CD4-positive, alpha-beta T cell treated with Interferon alpha-2 for 1 hour (primary cell): ENCODE results near the gene DRC1.

ENCODE experiments used
- DNase-seq, 2 donors: peaks; one replicate each; pipeline ENCODE4 v3.0.0-alpha.2; 2020 to 2022

DRC1 gene

DNA sequence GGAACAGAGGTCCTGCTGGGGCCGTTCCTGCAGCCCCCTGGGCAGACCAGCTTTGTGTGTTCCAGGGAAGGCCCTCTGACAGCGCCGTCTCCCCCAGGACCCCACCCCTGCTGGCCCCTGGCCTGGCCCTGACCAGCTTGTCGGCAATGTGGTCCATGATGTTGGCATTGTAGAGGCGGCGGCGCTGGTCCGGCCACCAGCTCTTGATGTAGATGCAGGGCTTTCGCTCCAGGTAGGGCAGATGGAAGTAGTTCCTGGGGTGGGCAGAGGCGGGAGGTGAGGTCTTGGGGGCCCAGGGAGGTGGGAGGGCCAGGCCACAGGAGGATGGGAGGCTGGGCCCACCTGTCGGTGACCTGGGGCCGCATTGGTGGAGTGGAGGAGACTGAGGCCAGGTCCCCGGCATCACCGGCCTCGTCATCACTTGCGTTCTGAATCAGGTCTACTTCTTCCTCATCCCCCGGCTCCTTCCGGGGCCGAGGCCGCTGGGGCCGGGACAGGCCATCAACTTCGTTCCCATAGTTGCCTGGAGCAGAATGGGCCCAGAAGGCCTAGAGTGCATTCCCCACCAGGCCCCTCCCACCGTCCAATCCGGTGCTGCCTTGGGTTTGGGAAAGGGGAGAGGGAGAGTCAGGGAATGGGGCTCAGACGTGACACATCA, 77.5 kb downstream of the DRC1 start:
- DNase-seq, result no peak

DNA sequence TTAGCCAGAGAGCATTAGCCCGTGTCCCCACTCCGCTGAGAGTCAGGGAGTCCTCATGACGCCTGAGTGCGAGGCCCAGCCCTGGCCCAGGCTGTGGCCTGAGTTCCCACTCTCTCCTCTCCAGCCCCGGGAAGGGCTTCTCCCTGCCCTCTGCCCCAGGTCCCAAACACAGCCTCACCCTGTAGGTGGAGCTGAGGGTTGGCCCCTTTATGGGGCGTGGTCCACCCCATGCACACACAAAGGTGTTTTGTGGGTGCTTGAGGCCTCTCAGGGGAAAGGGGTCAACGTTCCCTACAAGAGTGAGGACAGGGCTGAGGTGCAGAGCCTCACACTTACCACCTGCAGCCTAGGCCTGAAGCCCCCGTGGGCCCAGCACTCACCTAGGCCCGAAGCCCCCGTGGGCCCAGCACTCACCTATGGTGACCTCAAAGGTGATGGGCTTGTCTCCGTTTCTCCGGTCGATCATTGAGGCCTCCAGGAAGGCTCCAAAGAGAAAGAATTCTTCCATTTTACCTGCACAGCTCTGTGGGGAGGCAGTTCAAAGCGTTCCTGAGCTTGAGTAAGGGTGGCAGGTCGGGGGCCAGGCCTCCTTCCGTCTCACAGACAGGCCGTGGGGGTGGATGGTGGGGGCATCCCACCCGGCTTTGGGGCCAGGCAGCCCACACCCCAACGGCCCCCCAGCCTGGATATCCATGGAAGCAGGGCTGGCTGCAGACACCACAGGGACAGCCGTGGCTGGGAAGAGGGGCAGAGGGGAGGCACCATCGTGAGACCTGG, 78.3 kb downstream of the DRC1 start:
- no peak for DNase-seq

DNA sequence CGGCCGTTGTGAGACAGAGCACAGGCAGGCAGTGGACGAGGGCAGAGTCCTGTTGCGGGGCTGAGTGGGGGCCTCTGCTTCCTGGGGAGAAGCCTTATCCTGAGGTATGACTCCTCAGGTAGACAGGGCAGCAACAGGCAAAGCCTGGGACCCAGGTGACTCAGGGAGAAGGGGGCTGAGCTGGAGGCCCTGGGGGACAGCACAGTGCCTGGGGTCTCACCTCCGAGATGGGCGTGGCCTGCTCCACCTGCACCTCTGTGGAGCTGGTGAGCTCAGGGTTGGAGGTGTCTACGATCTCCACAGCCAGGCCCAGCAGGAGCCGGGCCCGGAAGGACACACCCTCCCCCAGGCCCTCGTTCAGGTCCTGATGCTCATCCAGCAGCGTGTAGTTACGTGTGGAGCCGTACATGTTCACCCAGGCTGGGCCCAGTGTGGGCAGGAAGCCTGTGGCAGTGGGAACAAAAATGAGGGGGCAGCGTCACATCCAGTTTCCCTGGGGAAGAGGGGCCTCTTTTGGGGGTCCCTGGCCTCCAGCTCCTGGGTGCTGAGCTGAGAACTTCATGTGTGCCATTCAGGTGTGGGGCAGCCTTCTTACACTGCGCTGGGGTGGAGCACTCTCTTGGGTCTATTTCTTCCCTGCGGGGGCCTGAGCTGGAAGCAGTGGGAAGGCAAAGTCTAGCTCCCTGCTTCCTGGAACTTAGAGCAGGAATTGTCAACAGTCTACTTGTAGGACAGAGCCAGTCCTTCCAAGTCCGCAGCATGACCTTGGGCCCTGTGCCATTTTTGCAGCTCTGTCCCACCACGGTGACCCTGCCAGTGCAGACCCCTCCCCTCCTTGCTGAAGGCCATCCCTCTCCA, 79.1 kb downstream of the DRC1 start:
- DNase-seq, result no peak

DNA sequence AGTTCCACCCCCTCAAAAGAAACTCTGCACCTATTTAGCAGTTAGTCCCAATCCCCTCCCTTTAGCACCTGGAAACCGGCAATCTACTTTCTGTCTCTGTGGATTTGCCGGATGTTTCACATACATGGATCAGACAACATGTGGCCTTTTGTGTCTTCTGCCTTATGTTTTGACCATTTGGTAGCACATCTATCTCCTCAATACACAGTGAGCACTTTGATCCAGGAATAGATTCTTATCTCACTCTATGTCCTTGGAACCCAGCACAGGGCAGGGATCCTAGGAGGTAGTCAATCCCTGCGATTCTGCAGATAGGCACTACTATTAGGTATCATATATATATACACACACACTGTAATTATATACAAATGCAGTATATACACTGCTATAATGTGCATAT, 80.0 kb downstream of the DRC1 start:
- no peak for DNase-seq

DNA sequence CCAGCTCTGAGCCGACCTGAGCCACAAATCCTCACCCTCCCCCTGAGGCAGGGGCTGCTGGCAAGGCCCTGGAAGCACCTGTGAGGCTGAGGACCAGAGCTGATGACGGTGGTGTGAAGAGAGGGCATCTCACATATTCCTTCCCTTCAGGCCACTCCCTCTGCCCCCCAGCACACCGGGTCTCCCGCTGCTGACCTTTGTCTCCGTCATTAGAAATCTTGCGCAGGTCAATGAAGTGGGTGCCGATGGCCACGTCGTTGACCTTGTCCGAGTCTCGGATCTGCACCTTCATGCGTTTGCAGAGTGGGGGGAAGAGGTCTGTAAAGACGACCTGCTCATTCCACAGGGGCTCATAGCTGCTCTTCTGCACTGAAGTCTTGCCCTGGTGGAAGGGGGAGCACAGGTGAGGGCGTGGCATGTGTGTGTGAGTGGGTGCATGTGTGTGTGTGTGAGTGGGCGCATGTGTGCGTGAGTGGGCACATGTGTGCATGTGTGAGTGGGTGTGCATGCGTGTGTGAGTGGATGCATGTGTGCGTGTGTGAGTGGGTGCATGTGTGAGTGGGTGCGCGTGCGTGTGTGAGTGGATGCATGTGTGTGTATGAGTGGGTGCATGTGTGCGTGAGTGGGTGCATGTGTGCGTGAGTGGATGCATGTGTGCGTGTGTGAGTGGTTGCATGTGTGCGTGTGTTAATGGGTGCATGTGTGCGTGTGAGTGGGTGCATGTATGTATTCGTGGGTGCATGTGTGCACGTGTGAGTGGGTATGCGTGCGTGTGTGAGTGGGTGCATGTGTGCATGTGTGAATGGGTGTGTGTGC, 80.7 kb downstream of the DRC1 start:
- DNase-seq, result no peak

DNA sequence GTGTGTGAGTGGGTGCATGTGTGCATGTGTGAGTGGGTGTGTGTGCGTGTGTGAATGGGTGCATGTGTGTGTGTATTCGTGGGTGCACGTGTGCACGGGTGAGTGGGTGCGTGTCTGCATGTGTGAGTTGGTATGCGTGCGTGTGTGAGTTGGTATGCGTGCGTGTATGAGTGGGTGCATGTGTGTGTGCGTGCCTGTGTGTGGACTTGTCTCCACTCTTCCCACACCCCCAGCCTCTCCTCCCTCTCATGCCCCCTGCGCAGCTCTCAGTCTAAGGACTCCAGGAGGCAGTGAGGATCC, 81.3 kb downstream of the DRC1 start:
- no peak for DNase-seq

DNA sequence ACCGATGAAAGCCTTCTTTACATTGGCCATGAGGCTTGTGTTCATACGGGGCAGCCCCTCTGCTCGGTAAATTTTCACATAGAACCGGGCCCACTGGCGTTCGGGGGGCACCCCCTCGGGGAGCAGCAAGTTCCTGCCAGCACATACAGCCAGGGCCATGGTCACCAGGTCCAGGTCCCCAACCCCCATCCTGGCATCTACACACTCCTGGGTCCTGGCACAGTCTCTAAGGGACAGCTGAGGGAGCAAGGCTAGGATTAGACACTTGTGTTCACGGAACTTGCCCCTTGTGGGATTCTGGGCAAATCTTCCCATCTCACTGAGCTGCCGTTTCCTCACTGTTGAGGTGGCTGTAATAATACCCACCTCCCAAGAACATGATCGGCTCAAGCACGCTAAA, 81.8 kb downstream of the DRC1 start:
- no peak for DNase-seq

DNA sequence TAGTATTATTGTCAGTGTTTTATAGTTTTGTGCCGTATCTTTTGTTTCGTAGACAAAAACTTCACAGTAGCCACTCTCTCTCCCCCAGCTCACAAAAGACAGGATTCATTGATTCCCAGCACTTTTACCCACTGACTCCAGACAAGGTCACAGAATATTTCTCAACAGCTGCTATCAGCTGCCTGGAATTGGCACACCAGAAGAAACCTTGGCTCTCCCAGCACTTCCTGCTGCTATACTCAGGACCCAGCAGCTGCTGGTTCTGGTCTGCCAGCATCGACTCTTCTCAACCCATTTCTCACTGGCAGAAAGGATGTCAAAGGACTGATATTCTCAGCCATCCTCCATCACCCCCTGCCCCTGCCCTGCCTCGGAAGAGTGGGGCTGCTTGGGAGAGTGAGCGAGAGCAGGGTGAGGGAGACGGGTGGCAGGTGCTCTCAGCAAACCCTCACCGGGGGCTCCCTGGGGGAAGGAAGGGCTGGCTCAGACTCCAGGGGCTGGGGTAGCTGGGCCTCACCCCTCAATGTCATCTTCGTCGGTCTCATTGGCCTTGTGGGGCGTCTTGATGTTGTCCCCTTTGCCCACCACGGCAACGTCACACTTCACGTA, 82.3 kb downstream of the DRC1 start:
- DNase-seq, result no peak

DNA sequence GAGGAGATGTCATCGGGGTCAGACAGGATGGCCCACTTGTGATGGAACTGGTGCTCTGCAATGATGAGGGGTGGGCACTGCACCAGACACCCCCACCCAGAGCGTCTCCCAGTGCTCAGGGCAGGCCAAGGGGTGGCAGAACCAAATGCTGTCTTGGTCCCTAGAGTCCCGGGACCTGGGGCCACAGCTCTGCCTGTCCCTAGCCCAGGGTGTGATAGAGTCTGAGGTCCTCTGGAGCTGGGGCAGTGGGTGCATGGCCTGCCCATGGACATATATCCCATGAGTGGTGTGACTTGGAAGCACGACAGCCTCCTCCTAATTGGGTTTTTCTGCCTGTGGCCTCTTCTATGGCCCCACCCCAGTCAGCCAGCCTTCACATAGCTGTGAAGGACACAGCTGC, 82.9 kb downstream of the DRC1 start:
- no peak for DNase-seq

DNA sequence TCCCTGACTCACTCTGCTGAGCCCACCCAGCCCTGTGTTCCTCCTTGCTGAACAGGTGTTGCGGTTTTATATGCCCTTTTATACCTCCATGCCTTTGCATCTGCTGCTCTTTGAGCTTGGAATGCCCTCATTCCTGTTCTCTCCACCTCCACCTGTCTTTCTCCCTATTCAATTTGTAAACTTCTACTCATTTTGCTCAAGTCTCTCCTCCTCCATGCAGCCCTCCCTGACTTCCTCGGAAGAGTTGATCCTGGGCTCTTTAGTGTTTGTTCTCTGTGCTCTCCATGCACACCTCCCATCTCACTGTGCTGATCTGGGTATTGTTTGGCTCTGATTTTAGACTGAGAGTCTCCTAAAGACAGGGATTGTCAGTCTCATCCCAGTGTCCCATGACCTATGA, 83.4 kb downstream of the DRC1 start:
- DNase-seq, result no peak

DNA sequence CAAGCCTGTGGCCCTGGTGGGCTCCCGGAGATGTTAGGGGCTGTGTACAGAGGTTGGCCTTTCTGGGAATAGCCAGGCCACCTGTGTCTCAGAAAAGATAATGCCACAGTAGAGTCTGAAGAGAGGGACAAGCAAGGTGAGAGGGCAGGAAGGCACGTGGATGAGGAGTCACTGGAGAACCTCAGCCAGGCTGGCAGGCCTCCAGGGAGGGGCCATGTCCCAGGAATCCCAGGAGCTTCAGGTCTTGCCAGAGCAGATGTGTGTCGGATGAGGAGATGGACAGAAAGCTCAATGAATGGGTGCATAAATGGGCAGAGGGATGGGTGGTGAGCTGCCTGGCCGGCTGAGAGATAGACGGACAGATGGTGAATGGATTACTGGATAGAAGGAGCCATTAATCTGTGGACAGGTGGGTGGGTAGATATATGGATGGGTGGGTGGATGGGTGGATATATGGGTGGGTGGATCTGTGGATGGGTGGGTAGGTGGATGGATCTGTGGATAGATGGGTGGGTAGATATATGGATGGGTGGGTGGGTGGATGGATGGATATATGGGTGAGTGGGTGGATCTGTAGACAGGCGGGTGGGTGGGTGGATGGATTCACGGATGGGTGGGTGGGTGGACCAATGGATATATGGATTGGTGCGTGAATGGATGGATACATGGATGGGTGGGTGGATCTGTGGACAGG, 84.2 kb downstream of the DRC1 start:
- no peak for DNase-seq

DNA sequence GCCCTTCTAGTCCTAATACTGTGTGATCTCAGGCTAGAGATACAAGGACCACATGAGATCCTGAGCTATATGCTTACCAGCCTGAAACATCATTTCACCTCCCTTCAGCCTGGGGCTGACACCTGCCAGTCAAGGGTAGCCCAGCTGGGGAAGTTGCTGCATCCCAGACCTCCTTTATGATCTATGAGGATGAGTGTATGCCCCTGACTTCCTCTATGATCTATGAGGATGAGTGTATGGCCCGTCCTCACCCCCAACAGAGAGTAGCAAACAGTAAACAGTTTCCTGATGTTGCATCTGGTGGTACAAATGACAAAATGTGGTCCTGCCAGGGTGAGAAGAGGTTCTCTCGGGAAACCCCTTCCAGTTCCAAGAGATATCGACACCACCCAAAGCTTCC, 85.1 kb downstream of the DRC1 start:
- no peak for DNase-seq

DNA sequence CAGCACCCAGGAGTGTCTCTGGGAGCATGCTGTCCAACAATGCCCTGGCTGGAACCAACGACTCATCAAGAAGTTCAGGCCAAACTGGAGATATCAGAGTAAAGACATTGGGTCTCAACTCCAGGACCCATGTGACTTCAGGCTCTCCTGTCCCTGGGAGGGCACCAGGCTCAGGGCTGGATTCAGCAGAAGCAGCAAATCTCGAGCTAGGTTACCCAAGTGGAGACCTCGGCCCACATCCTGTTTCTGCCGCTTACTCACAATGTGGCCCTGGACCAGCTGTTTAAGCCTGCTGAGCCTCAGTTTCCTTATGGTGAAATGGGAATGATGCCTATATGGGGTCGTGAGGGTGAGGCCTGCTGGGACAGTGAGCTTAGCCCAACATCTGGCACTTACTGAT, 85.5 kb downstream of the DRC1 start:
- DNase-seq, result no peak

DNA sequence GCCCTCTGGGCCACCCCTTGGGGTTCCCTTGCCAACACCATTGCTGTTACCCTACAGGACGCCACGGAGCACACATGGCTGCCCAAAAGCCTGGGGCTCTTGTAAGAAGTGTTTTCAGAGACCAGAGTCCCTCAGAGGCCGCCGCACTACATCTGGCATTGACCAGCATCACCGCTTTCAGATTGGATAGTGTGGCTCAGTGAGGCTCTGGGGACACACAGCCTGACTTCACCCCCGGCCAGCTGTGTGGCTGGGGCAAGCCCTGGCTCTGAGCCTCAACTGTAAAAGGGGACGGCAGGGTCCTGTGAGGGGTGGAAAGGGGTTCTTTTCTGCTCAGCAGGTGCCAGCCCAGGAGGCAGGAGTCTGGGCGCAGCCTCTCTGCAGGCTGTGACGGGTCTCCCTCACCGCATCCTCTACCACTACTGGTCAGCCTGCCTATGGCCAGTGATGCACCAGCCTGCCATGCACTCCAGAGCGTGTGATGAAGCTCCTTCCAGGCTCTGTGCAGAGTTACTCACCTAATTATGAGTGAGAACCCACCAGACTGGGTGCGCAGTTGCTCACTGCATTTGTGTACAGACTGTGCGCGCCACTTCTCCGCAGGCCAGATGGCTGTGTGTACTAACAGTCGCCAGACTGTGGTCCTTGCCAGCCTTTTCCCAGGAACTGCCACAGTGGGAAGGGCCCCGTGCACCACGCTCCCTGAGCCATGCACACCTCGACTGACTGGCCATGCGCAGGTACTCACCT, 86.9 kb downstream of the DRC1 start:
- no peak for DNase-seq

DNA sequence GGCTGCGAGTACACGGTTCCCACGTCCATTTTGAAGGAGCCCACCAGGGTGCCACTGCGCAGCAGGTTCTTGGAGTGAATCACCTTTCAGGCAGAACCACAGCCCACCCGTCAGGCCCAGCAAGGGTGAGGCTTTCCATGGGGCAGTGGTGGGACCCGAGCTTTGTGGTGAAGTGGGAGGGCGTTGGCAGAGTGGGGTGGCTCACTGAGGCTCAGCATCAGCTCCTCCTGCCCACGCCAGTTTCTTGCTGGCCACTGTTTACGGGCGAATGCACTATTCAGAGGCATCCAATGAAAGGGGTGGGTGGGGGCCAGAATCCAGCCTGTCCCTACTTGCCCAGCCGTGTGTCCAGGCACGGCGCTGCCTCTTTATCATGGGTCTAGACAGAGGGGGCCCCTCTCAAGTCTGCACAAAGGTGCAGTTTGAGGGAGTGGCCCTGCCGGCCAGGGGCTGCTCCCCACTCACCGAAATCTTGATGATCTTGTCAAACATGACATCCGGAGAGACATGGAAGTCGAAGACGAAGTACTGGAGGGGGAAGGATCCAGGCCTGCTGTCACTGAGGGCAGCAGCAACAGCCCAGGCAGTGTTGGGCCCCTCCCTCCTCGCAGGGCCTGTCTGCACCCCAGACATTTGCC, 87.6 kb downstream of the DRC1 start:
- no peak for DNase-seq

DNA sequence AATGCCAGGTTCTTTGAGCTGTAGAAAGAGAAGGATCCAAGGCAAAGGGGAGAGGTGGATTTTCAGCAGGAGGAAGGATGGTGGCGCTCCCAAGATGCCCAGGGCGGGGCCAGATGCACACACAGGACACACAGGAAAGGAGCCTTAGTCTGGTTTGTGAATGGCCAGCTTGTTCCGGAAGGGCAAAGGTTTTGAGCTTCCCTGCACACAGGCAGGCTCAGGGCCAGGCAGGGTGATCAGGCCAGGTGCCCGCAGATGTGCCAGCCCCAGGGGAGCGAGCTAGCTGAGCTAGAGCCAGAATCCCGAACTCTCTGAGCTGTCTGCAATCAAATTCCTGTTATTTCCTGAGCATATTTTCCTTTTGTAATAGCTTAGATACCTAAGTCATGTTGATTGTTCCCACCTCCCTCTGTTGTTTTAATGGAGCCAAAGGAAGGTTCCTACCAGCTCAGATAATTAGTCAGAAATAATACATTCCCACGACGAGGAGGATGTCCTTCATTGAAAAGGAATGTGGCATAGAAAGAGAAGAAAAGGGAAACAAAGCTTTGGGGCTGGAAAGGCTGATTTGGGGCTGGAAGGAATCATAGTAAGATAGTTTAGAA, 89.9 kb downstream of the DRC1 start:
- no peak for DNase-seq

DNA sequence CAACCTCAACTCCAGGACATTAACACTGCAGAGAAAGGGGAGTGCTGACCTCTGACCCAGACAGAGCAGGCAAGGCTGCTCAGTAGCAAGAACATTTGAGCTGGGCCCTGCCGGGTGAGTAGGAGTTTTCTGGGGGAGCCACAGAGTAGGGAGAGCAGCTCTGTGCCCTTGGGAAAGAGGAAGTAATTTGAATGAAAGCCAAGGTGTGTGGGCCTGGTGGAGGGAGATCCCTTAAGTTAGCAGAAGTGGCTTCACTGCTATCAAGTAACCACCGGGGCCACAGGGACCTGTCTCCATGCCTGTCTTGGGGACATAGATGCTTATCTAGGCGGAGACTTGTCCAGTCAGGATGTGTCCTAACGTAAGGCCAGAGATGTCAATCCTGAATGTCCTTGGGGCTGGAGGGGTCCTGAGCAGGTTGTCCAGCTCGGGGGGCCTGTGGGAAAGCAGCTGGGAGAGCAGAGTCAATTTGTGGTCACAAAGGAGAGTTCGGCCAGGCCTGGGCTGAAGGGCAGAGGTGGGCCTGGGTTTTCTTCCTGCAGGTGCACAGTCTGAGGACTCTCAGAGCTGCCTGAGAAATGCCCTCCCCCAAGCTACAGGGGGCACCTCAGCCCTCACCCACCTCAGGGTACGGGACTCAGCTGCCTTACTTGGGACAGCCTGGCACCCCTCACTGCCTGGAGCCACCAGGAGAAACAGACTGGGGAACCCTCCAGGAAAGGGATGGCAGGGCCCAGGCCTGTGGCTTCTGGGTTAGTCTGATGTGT, 91.2 kb downstream of the DRC1 start:
- DNase-seq, result no peak

DNA sequence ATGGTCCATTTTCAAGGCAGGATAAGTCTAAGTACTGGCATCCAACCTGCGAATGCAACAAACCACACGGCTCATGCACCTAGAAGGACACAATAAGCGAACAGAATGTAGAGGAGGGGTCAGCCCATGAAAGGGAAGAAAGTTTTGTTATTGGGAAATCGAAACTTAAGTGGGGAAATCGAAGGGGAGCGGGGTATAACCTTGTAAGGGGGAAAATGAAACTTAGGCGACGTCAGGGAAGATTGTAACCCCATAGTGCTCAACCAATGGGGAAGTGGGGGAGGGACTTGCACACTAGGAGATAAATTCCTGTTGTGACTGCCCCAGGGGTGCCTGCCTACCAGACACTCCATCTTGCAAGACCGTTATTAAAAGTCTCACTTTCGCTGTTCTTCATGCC, 91.8 kb downstream of the DRC1 start:
- DNase-seq, result peak; percentile 49 to 62

DNA sequence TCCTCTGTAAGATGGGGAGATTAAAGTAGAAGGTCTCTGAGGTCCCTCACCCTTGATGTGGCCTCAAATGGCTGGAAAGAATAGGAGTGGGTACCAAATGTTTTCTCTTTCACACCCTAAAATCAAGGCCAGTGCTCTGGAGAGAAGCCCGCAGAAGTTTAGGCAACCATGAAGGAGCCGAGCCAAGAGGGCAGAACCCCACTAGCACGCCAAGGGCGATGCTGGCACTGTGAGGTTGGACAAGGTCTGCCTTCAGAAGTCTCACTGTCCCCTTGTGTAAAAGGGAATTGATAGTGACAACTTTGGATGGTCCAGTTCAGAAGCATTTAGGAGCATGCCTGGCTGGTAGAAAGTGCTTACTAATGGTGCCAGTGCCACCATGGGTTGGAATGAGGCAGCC, 92.5 kb downstream of the DRC1 start:
- no peak for DNase-seq

DNA sequence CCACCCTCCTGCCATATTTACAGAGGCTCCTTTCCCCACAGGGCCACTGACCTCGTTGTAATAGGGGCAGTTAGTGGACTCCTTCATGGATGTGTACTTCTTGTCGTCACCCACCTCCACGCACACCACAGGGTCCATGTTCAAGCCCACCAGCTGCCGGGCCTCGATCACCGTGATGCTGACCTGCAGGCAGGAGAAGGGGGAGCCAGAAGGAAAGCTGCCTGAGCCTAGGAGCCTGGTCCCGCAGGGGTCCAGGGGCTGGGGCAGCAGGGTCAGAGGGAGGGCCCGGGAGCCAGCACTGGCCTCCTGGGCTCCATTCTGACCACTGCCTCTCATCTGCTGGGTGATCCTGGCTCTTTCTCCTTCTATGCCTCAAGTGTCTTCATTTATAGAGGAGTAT, 93.2 kb downstream of the DRC1 start:
- DNase-seq, result no peak
